H9 (cell line): ENCODE data around the gene IRF7. TPM values are rescaled to one million over a fixed set of nuclear protein-coding genes. Genes with fewer than 3 reads are reported as not detected.

Experiments
- DNase-seq: peaks from one replicate; pipeline ENCODE4 v3.0.0-alpha.2; 2017
- H2AFZ ChIP-seq: one replicate; pipeline ENCODE4 v1.6.1; 2013; ENCODE audit warnings: mild to moderate bottlenecking, low read length, control low read depth, moderate library complexity
- H2AK5ac ChIP-seq: 2 replicates; pipeline ENCODE4 v1.6.1; 2013; ENCODE audit warnings: low read length, control low read depth, mixed read lengths; ENCODE audit not compliant: insufficient read length
- H2BK120ac ChIP-seq: one replicate; pipeline ENCODE4 v1.6.1; 2013; ENCODE audit warnings: low read depth, mild to moderate bottlenecking, low read length, control low read depth, inconsistent platforms; ENCODE audit not compliant: poor library complexity, severe bottlenecking
- H2BK12ac ChIP-seq: 2 replicates; pipeline ENCODE4 v1.6.1; 2013; ENCODE audit warnings: low read length, control low read depth, mixed read lengths, low read depth; ENCODE audit not compliant: insufficient read length
- H2BK15ac ChIP-seq: 2 replicates; pipeline ENCODE4 v1.6.1; 2013; ENCODE audit warnings: low read depth, low read length, control low read depth
- H2BK20ac ChIP-seq: one replicate; pipeline ENCODE4 v1.6.1; 2013; ENCODE audit warnings: low read depth, mild to moderate bottlenecking, low read length, control low read depth, inconsistent platforms; ENCODE audit not compliant: poor library complexity, severe bottlenecking
- H2BK5ac ChIP-seq: 2 replicates; pipeline ENCODE4 v1.6.1; 2013; ENCODE audit warnings: low read length, control low read depth, mixed read lengths; ENCODE audit not compliant: insufficient read length
- H3K14ac ChIP-seq: 2 replicates; pipeline ENCODE4 v1.6.1; 2013; ENCODE audit warnings: low read length, control low read depth; ENCODE audit not compliant: insufficient read depth
- H3K18ac ChIP-seq: 2 replicates; pipeline ENCODE4 v1.6.1; 2013; ENCODE audit warnings: low read depth, mild to moderate bottlenecking, mixed read lengths, low read length, control low read depth; ENCODE audit not compliant: insufficient read length
- H3K23ac ChIP-seq: 2 replicates; pipeline ENCODE4 v1.6.1; 2013; ENCODE audit warnings: low read length, control low read depth, mixed read lengths, low read depth; ENCODE audit not compliant: insufficient read length
- H3K23me2 ChIP-seq: 2 replicates; pipeline ENCODE4 v1.6.1; 2013; ENCODE audit warnings: low read depth, mild to moderate bottlenecking, mixed read lengths, low read length, control low read depth; ENCODE audit not compliant: insufficient read length, poor library complexity, severe bottlenecking
- H3K27ac ChIP-seq: 2 replicates; pipeline ENCODE4 v1.5.1; 2013; ENCODE audit warnings: low read length, control low read depth, mixed read lengths, low read depth; ENCODE audit not compliant: insufficient read length
- H3K27me3 ChIP-seq: 2 replicates; pipeline ENCODE4 v1.6.1; 2013; ENCODE audit warnings: low read length, control low read depth, inconsistent platforms; ENCODE audit not compliant: insufficient read depth
- H3K4ac ChIP-seq: 2 replicates; pipeline ENCODE4 v1.6.1; 2013; ENCODE audit warnings: low read depth, mild to moderate bottlenecking, control low read depth, inconsistent platforms, low read length, moderate library complexity
- H3K4me1 ChIP-seq: 2 replicates; pipeline ENCODE4 v1.6.1; 2013; ENCODE audit warnings: low read length, control low read depth, inconsistent platforms; ENCODE audit not compliant: insufficient read depth
- H3K4me2 ChIP-seq: 2 replicates; pipeline ENCODE4 v1.6.1; 2013; ENCODE audit warnings: low read length, control low read depth, mixed read lengths; ENCODE audit not compliant: insufficient read length, insufficient read depth
- H3K56ac ChIP-seq: 2 replicates; pipeline ENCODE4 v1.6.1; 2013; ENCODE audit warnings: low read depth, mild to moderate bottlenecking, mixed read lengths, low read length, control low read depth; ENCODE audit not compliant: insufficient read length
- H3K79me1 ChIP-seq: 2 replicates; pipeline ENCODE4 v1.6.1; 2013; ENCODE audit warnings: low read depth, mild to moderate bottlenecking, moderate library complexity, low read length, control low read depth, inconsistent platforms; ENCODE audit not compliant: insufficient read depth, poor library complexity, severe bottlenecking
- H3K79me2 ChIP-seq: 2 replicates; pipeline ENCODE4 v1.6.1; 2013; ENCODE audit warnings: low read length, control low read depth, inconsistent platforms; ENCODE audit not compliant: insufficient read depth
- H3K9ac ChIP-seq: 2 replicates; pipeline ENCODE4 v1.6.1; 2013; ENCODE audit warnings: low read length, control low read depth, mixed read lengths; ENCODE audit not compliant: insufficient read length; ENCODE audit errors: extremely low read depth
- H3K9me3 ChIP-seq: one replicate; pipeline ENCODE4 v1.6.1; 2013; ENCODE audit warnings: low read depth, low read length, inconsistent platforms; ENCODE audit not compliant: control insufficient read depth
- H3T11ph ChIP-seq: one replicate; pipeline ENCODE4 v1.6.1; 2013; ENCODE audit warnings: mild to moderate bottlenecking, low read length, control low read depth, inconsistent platforms
- H4K20me1 ChIP-seq: one replicate; pipeline ENCODE4 v1.6.1; 2013; ENCODE audit not compliant: control insufficient read depth, insufficient read length, insufficient read depth
- H4K5ac ChIP-seq: 2 replicates; pipeline ENCODE4 v1.6.1; 2013; ENCODE audit warnings: low read depth, mild to moderate bottlenecking, mixed read lengths, low read length, control low read depth; ENCODE audit not compliant: insufficient read length
- H4K8ac ChIP-seq: replicated peaks from 2 replicates; pipeline ENCODE4 v1.6.1; 2013; ENCODE audit warnings: low read length, control low read depth, mixed read lengths, low read depth; ENCODE audit not compliant: insufficient read length
- H4K91ac ChIP-seq: 2 replicates; pipeline ENCODE4 v1.6.1; 2013; ENCODE audit warnings: low read depth, mild to moderate bottlenecking, moderate library complexity, mixed read lengths, low read length, control low read depth; ENCODE audit not compliant: insufficient read length
- H3K27ac Mint-ChIP-seq, 3 experiments: 2 replicates in 2 of 3; 3 replicates in 1 of 3; pipeline ENCODE4 v1.8.0; 2020 to 2021; ENCODE audit warnings: mixed read lengths in 3 of 3, mild to moderate bottlenecking in 1 of 3, moderate library complexity in 1 of 3
- H3K27me3 Mint-ChIP-seq: 2 replicates; pipeline ENCODE4 v1.8.0; 2021; ENCODE audit warnings: low read depth, mild to moderate bottlenecking, moderate library complexity, mixed read lengths
- H3K36me3 Mint-ChIP-seq, 3 experiments: 2 replicates in 2 of 3; 3 replicates in 1 of 3; pipeline ENCODE4 v1.8.0; 2020 to 2021; ENCODE audit warnings: low read depth in 3 of 3, mixed read lengths in 3 of 3; ENCODE audit not compliant: insufficient read depth in 1 of 3
- H3K4me1 Mint-ChIP-seq, 2 experiments: 2 replicates each; pipeline ENCODE4 v1.8.0; 2020; ENCODE audit warnings: mixed read lengths in 2 of 2
- H3K4me3 Mint-ChIP-seq, 2 experiments: 2 replicates in 1 of 2; 3 replicates in 1 of 2; pipeline ENCODE4 v1.8.0; 2020 to 2021; ENCODE audit warnings: mild to moderate bottlenecking in 2 of 2, mixed read lengths in 2 of 2, moderate library complexity in 1 of 2
- H3K9me3 Mint-ChIP-seq, 2 experiments: 2 replicates in 1 of 2; 3 replicates in 1 of 2; pipeline ENCODE4 v1.8.0; 2020; ENCODE audit warnings: mild to moderate bottlenecking in 2 of 2, mixed read lengths in 2 of 2, moderate library complexity in 1 of 2
- CTCF ChIP-seq: fragments of 200-600 bp; sonication (generic); conservative IDR thresholded peaks from 3 replicates; pipeline ENCODE4 v1.8.0; 2021; ENCODE audit warnings: antibody characterized with exemption, mild to moderate bottlenecking
- WGBS: extraction: QIAGEN DNeasy Blood & Tissue Kit; methylation state at CpG from one replicate; pipeline ENCODE4 v1.1.7; 2013; ENCODE audit warnings: missing lambda C conversion rate, low lambda C conversion rate, mixed read lengths; ENCODE audit not compliant: insufficient read length; ENCODE audit errors: extremely low coverage; 5-methylcytosine and 5-hydroxymethylcytosine counted together
- total RNA-seq: library from RNA; stranded (reverse); gene quantifications from 2 replicates; pipeline ENCODE4 v1.2.1, GENCODE V29; 2021

IRF7 gene
- total RNA-seq, 1 experiment from 2014 or later, result 9.8 TPM

- H4K91ac ChIP-seq, result no peak overlapping the region
- H4K20me1 ChIP-seq, result peaks cover 3% of the 10 kb centered on the region
- no peak overlapping the region for H2AK5ac ChIP-seq
- no peaks in the 10 kb centered on the region for H3K9me3 ChIP-seq
- no peak overlapping the region for H3K4ac ChIP-seq
- H4K8ac ChIP-seq, result no peak overlapping the region
- no peak overlapping the region for H2BK120ac ChIP-seq
- H2BK5ac ChIP-seq, result no peak overlapping the region
- H3K27me3 Mint-ChIP-seq, result no peaks in the 10 kb centered on the region
- no peaks in the 10 kb centered on the region for H3K79me2 ChIP-seq
- no peak for TF ChIP-seq CTCF
- no peaks in the 10 kb centered on the region for H3K23me2 ChIP-seq
- H2BK20ac ChIP-seq, result no peak overlapping the region
- H3K9me3 Mint-ChIP-seq, result no peaks in the 10 kb centered on the region
- H3K56ac ChIP-seq, result no peak overlapping the region
- H3K27me3 ChIP-seq, result no peaks in the 10 kb centered on the region
- no peak overlapping the region for H2BK12ac ChIP-seq
- H3K4me2 ChIP-seq, result no peak overlapping the region
- H3K36me3 Mint-ChIP-seq, result peaks cover 38 to 76% (median 74%) of the 10 kb centered on the region in 3 experiments; a peak in 6 of 7 replicates
- H3K4me1 Mint-ChIP-seq, result no peaks in the 10 kb centered on the region
- H3K27ac ChIP-seq, result no peak overlapping the region
- H4K5ac ChIP-seq, result no peak overlapping the region
- H3K4me3 Mint-ChIP-seq, result no peak overlapping the region
- H3T11ph ChIP-seq, result no peak overlapping the region
- H3K9ac ChIP-seq, result no peak overlapping the region
- H3K27ac Mint-ChIP-seq, result no peak overlapping the region
- H2BK15ac ChIP-seq, result no peak overlapping the region
- no peak overlapping the region for H2AFZ ChIP-seq
- H3K79me1 ChIP-seq, result no peaks in the 10 kb centered on the region
- DNase-seq, result no peak
- no CpG with 5 or more reads among the region's 13 CpGs for WGBS
- H3K18ac ChIP-seq, result no peak overlapping the region
- H3K4me1 ChIP-seq, result no peaks in the 10 kb centered on the region
- H3K23ac ChIP-seq, result no peak overlapping the region
- no peak overlapping the region for H3K14ac ChIP-seq
These were observed 12.6 kb downstream of the IRF7 start for GRCh38 chr11:603154-603553.
